ENCODE measurements around the gene ZCCHC7.
A peak's percentile ranks its signal among the peaks of the same experiment; 100 is the strongest.

The ZCCHC7 gene

GRCh38 chr9:37405350-37405749 is 285.0 kb downstream of the ZCCHC7 start:
- peak; percentile 5 for DNase-seq (ENCODE audit: low read depth)

- DNase-seq (ENCODE audit: low read depth), result no peak
These were observed 285.5 kb downstream of the ZCCHC7 start for GRCh38 chr9:37405764-37406380.

GRCh38 chr9:37406603-37407401 is 286.4 kb downstream of the ZCCHC7 start:
- DNase-seq (ENCODE audit: low read depth), result no peak

- peak; percentile 7 for DNase-seq (ENCODE audit: low read depth)
These were observed 287.1 kb downstream of the ZCCHC7 start for GRCh38 chr9:37407468-37407867.
